HL-60 (cell line): ENCODE results near the gene SUN5.

Experiments used
- DNase-seq, 2 experiments: peaks; one replicate each; pipeline ENCODE4 v3.0.0-alpha.2; 2010 to 2020; ENCODE audit warnings: low read depth in 1 of 2, low spot score in 1 of 2
- H3K27ac ChIP-seq: fragments of 250-450 bp; sonication (Bioruptor Pico); replicated peaks from 2 replicates; pipeline ENCODE4 v1.5.1; 2020; ENCODE audit warnings: mild to moderate bottlenecking, moderate library complexity
- H3K27me3 ChIP-seq: fragments of 250-450 bp; sonication (Bioruptor Pico); 2 replicates; pipeline ENCODE4 v1.5.1; 2021; ENCODE audit warnings: mild to moderate bottlenecking, moderate library complexity; ENCODE audit not compliant: insufficient read depth, poor library complexity, severe bottlenecking
- H3K4me3 ChIP-seq: replicated peaks from 2 replicates; pipeline ENCODE4 v1.5.1; 2011; ENCODE audit warnings: mild to moderate bottlenecking, control low read depth, low read length; ENCODE audit not compliant: insufficient read depth
- GABPA ChIP-seq: IDR thresholded peaks from 2 replicates; pipeline ENCODE4 v1.6.1; 2012; ENCODE audit warnings: low read depth
- POLR2AphosphoS5 ChIP-seq: IDR thresholded peaks from 2 replicates; pipeline ENCODE4 v1.6.1; 2012; ENCODE audit warnings: low read depth
- SPI1 ChIP-seq: IDR thresholded peaks from 2 replicates; pipeline ENCODE4 v1.6.1; 2012; ENCODE audit warnings: low read depth, mild to moderate bottlenecking, borderline replicate concordance
- TF ChIP-seq, protein P1 (sequence below): IDR thresholded peaks from 2 replicates; pipeline ENCODE4 v1.6.1; 2012; ENCODE audit warnings: low read depth; ENCODE audit not compliant: insufficient replicate concordance
- TF ChIP-seq, protein P2 (sequence below): IDR thresholded peaks from one replicate; pipeline ENCODE4 v1.5.1; 2011; ENCODE audit warnings: low read length, control low read depth, inconsistent platforms; ENCODE audit not compliant: insufficient read depth

The SUN5 gene

DNA sequence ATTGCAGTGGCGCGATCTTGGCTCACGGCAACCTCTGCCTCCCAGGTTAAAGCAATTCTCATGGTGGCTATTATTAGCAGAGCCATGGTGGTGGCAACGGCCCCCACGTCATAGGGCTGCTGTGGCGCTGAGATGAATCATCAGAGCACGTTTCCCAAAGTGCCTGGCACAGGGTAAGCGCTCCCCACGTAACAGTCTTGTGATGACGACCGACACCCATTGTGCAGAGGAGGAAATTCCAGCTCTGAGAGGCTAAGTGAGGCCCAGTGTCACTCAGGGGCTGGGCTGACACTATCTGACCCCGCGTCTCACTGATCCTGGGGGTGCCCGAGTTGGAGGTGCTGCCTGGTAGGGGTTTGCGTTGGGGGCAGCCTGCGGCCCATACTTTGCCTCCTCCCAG, 16.2 kb downstream of the SUN5 start:
- TF ChIP-seq SPI1 (no peak), GABPA (no peak)
- TF ChIP-seq, protein P1, sequence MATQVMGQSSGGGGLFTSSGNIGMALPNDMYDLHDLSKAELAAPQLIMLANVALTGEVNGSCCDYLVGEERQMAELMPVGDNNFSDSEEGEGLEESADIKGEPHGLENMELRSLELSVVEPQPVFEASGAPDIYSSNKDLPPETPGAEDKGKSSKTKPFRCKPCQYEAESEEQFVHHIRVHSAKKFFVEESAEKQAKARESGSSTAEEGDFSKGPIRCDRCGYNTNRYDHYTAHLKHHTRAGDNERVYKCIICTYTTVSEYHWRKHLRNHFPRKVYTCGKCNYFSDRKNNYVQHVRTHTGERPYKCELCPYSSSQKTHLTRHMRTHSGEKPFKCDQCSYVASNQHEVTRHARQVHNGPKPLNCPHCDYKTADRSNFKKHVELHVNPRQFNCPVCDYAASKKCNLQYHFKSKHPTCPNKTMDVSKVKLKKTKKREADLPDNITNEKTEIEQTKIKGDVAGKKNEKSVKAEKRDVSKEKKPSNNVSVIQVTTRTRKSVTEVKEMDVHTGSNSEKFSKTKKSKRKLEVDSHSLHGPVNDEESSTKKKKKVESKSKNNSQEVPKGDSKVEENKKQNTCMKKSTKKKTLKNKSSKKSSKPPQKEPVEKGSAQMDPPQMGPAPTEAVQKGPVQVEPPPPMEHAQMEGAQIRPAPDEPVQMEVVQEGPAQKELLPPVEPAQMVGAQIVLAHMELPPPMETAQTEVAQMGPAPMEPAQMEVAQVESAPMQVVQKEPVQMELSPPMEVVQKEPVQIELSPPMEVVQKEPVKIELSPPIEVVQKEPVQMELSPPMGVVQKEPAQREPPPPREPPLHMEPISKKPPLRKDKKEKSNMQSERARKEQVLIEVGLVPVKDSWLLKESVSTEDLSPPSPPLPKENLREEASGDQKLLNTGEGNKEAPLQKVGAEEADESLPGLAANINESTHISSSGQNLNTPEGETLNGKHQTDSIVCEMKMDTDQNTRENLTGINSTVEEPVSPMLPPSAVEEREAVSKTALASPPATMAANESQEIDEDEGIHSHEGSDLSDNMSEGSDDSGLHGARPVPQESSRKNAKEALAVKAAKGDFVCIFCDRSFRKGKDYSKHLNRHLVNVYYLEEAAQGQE: no peak
- no peak for DNase-seq
- Histone ChIP-seq H3K27me3 (no peaks in the 10 kb centered on the region), H3K4me3 (no peak overlapping the region), H3K27ac (no peak overlapping the region)

- Histone ChIP-seq H3K4me3 (no peak overlapping the region), H3K27ac (no peak overlapping the region), H3K27me3 (no peaks in the 10 kb centered on the region)
- TF ChIP-seq, protein P2, sequence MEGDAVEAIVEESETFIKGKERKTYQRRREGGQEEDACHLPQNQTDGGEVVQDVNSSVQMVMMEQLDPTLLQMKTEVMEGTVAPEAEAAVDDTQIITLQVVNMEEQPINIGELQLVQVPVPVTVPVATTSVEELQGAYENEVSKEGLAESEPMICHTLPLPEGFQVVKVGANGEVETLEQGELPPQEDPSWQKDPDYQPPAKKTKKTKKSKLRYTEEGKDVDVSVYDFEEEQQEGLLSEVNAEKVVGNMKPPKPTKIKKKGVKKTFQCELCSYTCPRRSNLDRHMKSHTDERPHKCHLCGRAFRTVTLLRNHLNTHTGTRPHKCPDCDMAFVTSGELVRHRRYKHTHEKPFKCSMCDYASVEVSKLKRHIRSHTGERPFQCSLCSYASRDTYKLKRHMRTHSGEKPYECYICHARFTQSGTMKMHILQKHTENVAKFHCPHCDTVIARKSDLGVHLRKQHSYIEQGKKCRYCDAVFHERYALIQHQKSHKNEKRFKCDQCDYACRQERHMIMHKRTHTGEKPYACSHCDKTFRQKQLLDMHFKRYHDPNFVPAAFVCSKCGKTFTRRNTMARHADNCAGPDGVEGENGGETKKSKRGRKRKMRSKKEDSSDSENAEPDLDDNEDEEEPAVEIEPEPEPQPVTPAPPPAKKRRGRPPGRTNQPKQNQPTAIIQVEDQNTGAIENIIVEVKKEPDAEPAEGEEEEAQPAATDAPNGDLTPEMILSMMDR: no peak
- TF ChIP-seq GABPA: no peak
- no peak for TF ChIP-seq SPI1
- TF ChIP-seq, protein P1: no peak
- TF ChIP-seq POLR2AphosphoS5: no peak
- DNase-seq: no peak
Measured at GRCh38 chr20:32987044-32987825, 17.0 kb downstream of the SUN5 start.

DNA sequence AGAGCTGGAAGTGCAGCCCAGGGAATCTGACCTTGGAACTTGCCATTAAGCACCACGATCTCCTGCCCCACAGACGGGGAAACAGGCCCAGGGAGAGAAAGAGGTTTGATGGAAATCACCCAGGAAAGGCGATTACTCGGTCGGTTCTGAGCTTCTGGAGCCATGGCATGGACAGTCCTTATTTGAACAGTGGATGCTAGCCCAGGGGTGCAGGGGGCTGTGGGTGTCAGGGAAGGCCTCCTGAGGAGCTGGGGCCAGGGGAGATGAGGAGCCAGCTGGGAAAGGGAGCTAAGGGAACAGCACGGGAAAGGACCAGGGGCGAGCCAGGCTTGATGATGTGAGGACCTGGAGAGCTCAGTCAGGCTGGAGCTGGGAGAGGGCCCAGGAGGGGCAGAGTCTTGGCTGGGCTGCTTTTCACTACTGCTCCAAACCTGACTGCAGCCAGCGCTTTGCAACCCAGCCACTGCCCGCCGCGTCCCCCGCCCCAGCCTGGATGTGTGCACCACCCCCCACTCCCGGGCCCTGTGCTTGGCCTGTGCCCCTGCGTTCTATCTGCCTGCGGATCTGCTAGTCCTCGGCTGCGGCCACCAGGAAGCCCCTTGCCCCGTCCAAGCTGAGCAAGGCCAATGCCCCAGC, 17.8 kb downstream of the SUN5 start:
- H3K27me3 ChIP-seq: no peaks in the 10 kb centered on the region
- TF ChIP-seq GABPA (no peak), SPI1 (no peak), POLR2AphosphoS5 (no peak)
- TF ChIP-seq, protein P1: no peak
- TF ChIP-seq, protein P2: no peak

More for the DNA sequence above, 17.8 kb downstream of the SUN5 start:
- Histone ChIP-seq H3K4me3 (no peak overlapping the region), H3K27ac (no peak overlapping the region)
- DNase-seq: no peak
